Large intestine (tissue), 3 donors: ENCODE data around the gene CRKL. TPM values are rescaled to one million over a fixed set of nuclear protein-coding genes. Genes with fewer than 3 reads are reported as not detected.

Experiments used
- DNase-seq, 2 donors: peaks; one replicate each; pipeline versions ENCODE4 v3.0.0 to v3.0.0-alpha.2; 2013
- H3K27ac ChIP-seq: one replicate; pipeline ENCODE4 v1.5.1; 2013; ENCODE audit warnings: low read length
- H3K27me3 ChIP-seq: 2 replicates; pipeline ENCODE4 v1.6.1; 2013; ENCODE audit warnings: low read length; ENCODE audit not compliant: control insufficient read depth, insufficient read depth
- H3K36me3 ChIP-seq: 2 replicates; pipeline ENCODE4 v1.6.1; 2013; ENCODE audit warnings: low read length; ENCODE audit not compliant: control insufficient read depth, insufficient read depth
- H3K4me1 ChIP-seq: one replicate; pipeline ENCODE4 v1.6.1; 2013; ENCODE audit warnings: low read length; ENCODE audit not compliant: control insufficient read depth, insufficient read depth
- H3K4me3 ChIP-seq: one replicate; pipeline ENCODE4 v1.5.1; 2013; ENCODE audit warnings: low read length
- H3K9me3 ChIP-seq: one replicate; pipeline ENCODE4 v1.6.1; 2013; ENCODE audit warnings: mild to moderate bottlenecking, low read depth, low read length, moderate library complexity; ENCODE audit not compliant: control insufficient read depth
- WGBS: methylation state at CpG from one replicate; pipeline ENCODE4 v1.1.5; 2013; ENCODE audit warnings: low lambda C conversion rate; ENCODE audit not compliant: insufficient coverage; 5-methylcytosine and 5-hydroxymethylcytosine counted together
- polyA plus RNA-seq: library from polyadenylated mRNA; unstranded; fragments of 120-200 nt; gene quantifications from one replicate; pipeline ENCODE4 v1.2.1, GENCODE V29; 2013

CRKL gene
- polyA plus RNA-seq, 1 donor = 55.0 TPM

DNA sequence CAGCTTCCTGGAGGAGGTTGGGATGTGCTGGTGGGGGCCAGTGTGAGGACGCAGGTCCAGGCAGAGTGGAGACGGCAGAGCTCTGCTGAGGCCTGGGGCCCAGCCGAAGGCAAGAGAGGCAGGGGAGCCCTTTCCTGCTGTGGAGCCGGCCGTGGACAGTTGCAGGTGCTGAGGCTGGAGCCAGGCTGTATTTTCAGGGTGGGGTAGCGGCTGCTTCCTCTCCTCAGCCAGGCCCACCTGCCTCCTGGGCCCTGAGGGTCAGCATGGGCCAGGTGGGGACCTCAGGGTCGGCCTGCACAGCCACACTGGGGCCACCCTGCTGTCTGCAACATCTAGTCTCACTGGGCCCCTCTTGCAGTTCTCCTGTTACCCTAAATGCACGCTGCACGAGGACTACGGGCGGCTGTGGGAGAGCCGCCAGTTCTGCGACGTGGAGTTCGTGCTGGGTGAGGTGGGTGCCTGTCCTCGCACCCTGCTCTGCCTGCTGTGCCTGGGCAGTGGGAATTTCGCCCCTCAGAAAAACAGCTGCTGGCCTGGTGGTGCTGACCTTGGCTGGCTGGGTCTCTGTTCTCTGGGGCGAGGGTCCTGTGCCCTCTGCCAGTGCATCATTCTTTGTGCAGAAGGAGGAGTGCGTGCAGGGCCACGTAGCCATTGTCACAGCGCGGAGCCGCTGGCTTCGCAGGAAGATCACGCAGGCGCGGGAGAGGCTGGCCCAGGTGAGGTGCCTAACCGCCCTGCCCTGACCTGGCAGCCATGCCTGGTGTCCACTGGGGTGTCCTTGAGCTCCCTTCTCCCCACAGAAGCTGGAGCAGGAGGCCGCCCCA is 76.3 kb downstream of the CRKL start:
- H3K4me1 ChIP-seq = no peaks in the 10 kb centered on the region
- no peaks in the 10 kb centered on the region for H3K27me3 ChIP-seq
- WGBS = no CpG with 5 or more reads among the region's 29 CpGs
- H3K4me3 ChIP-seq = no peak overlapping the region
- H3K27ac ChIP-seq = no peak overlapping the region
- H3K36me3 ChIP-seq = peaks cover 76% of the 10 kb centered on the region
- DNase-seq = no peak
- no peaks in the 10 kb centered on the region for H3K9me3 ChIP-seq

DNA sequence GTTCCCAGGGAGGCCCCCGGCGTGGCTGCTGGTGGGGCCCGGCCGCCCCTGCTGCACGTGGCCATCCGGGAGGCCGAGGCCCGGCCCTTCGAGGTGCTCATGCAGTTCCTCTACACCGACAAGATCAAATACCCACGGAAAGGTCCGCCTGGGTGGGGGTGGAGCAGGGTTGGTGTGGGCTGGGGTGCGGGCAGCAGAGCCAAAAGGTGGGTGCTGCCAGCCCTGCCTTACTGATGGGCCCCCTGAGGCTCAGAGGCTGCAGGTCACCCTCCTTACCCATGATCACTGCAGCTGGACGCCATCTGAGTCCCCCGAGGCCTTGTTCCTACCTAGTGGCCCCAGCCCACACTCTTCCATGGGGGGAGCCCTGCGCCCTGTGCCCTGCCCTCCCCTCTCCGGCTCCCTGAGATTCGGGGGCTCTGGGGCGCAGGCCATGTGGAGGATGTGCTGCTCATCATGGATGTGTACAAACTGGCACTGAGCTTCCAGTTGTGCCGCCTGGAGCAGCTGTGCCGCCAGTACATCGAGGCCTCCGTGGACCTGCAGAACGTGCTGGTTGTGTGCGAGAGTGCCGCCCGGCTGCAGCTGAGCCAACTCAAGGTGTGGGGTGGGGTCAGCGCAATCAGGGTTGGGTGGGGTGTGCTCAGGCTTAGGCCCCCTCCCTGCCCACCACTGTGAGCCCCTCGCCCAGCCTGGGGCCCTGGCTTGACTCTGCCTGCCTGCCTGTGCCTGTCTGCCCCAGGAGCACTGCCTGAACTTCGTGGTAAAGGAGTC is 77.1 kb downstream of the CRKL start:
- Histone ChIP-seq H3K27ac (no peak overlapping the region), H3K4me1 (no peaks in the 10 kb centered on the region), H3K4me3 (no peak overlapping the region), H3K36me3 (peaks cover 78% of the 10 kb centered on the region), H3K9me3 (no peaks in the 10 kb centered on the region), H3K27me3 (no peaks in the 10 kb centered on the region)
- WGBS = no CpG with 5 or more reads among the region's 30 CpGs
- no peak for DNase-seq

DNA sequence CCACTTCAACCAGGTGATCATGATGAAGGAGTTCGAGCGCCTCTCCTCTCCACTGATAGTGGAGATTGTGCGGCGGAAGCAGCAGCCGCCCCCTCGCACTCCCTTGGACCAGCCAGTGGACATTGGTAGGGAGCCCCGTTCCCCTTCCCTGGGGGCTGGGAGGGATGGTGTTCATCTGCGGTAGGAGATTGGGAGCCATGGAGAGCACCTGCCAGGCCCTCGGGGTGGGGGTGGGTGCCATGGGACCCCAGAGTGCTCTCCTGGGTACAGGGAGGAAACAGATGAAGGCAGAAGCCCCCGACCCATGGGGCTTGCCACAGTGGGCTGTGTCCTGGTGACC is 77.7 kb downstream of the CRKL start:
- Histone ChIP-seq H3K36me3 (peaks cover 84% of the 10 kb centered on the region), H3K4me3 (no peak overlapping the region), H3K4me1 (peaks cover 1% of the 10 kb centered on the region), H3K27me3 (no peaks in the 10 kb centered on the region), H3K9me3 (no peaks in the 10 kb centered on the region), H3K27ac (no peak overlapping the region)
- WGBS = no CpG with 5 or more reads among the region's 10 CpGs
- no peak for DNase-seq

DNA sequence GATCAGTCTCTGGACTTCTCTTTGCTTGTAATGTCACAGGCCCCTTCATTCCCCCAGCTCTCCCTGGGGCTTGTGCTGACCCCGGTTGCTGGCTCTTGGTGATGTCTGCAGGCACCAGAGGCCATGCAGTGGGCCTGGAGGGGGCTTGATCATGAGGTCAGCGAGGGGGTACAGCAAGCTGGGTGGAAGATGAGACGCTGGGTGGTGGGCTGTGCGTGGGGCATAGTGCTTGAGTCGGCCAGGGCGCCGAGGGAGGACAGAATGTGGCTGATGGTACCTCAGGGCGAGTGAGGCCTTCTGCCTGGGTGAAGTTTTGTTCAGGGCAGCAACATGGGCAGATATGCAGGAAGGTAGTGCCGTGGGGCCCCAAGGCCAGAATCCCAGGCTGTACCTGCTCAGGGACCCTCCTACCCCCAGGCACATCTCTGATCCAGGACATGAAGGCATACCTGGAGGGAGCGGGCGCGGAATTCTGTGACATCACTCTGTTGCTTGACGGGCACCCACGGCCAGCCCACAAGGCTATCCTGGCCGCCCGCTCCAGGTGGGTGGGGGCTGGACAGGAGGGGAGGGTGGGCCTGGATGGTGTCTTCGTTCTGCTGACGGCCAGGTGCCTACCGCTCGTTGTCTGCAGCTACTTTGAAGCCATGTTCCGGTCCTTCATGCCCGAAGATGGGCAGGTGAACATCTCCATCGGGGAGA is 78.3 kb downstream of the CRKL start:
- H3K4me1 ChIP-seq = peaks cover 7% of the 10 kb centered on the region
- WGBS = no CpG with 5 or more reads among the region's 23 CpGs
- H3K27me3 ChIP-seq = no peaks in the 10 kb centered on the region
- H3K36me3 ChIP-seq = peaks cover 86% of the 10 kb centered on the region
- H3K4me3 ChIP-seq = no peak overlapping the region
- DNase-seq = no peak
- H3K27ac ChIP-seq = no peak overlapping the region
- H3K9me3 ChIP-seq = no peaks in the 10 kb centered on the region

DNA sequence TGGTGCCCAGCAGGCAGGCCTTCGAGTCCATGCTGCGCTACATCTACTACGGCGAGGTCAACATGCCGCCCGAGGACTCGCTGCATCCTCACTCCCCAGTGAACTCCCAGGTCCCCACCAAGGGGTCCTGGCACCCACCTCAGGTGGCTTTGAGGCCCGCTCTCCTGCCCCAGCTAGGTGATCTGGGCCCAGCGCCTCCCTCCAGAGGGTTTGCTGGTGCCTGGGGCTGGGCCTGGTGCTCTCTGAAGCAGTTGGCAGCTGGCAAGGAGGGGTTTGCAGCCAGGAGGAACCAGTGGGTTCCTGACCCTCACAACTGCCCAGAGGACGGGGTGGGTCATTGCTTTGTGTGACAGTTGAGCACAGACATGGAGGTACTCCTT is 78.8 kb downstream of the CRKL start:
- Histone ChIP-seq H3K4me3 (no peak overlapping the region), H3K36me3 (peaks cover 81% of the 10 kb centered on the region), H3K27ac (no peak overlapping the region), H3K27me3 (no peaks in the 10 kb centered on the region), H3K4me1 (peaks cover 11% of the 10 kb centered on the region), H3K9me3 (no peaks in the 10 kb centered on the region)
- no CpG with 5 or more reads among the region's 10 CpGs for WGBS
- no peak for DNase-seq

DNA sequence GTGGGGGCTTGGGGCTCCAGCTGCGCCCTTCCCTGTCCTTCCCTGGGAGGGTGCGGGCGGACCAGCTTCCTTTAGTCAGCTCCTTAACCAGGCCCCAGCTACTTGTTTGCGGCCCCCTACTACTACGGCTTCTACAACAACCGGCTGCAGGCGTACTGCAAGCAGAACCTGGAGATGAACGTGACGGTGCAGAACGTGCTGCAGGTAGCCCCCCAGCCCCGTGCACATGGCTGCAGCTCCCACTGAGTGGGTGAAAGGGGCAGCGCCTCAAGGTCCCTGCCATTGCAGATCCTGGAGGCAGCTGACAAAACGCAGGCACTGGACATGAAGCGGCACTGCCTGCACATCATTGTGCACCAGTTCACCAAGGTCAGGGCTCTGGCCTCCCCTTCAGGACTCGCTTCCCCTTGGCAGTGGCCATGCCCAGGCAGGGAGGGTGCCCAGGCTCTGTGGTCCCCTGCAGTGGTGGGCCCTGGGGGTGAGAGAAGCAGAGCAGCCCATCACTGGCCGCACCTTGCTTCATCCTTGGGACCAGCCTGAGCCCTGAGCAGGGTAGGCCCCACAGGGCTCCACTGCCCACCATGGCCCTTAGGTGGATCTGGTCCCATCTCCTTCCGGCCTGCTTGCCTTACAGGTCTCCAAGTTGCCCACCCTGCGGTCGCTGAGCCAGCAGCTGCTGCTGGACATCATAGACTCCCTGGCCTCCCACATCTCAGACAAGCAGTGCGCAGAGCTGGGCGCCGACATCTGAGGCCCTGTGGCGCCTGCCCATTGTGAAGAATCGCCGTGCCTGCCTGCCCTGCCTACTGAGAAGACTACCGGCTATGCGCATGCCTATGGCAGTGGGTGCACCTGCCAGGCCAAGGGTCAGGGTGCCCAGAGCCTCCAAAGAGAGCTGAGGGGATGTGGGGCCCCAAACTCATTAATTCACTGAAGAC is 79.7 kb downstream of the CRKL start:
- peaks cover 11% of the 10 kb centered on the region for H3K4me1 ChIP-seq
- H3K27me3 ChIP-seq = no peaks in the 10 kb centered on the region
- peaks cover 73% of the 10 kb centered on the region for H3K36me3 ChIP-seq
- WGBS = no CpG with 5 or more reads among the region's 27 CpGs
- no peaks in the 10 kb centered on the region for H3K9me3 ChIP-seq
- DNase-seq = no peak
- H3K4me3 ChIP-seq = no peak overlapping the region
- H3K27ac ChIP-seq = no peak overlapping the region

DNA sequence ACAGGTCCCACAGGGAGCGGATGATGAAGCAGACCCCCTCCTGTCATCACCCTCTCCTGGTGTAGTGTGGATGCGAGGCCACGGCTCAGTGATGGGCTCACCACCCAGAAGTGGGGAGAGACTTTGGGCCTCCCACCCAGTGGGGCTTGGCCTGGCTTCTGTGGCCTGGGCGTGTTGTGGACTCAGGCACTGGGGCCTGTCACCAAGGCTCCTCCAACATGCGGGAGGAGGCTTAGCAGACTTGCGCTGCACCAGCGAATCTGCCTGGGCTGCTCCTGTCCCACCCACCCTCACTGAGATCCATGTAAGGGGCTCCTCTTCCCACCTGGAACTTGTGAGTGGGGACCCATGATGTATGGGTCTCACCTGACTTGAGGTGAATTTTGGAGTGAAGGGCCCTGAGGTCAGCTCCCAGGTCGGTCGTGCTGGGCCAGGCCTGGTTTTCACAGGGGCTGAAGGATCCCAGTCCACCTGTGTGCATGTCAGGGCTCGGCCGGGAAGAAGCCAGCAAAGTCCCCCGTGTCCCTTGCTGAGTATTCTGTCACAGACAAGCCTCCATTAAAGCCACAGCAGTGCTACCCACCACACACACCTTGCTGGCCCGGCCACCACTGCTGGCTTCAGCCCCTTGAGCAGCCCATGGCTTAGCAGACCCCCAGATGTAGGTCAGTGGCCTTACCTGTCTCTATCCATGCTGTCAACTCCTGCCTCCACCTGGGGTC is 80.5 kb downstream of the CRKL start:
- DNase-seq = no peak
- no peaks in the 10 kb centered on the region for H3K9me3 ChIP-seq
- no peaks in the 10 kb centered on the region for H3K27me3 ChIP-seq
- H3K27ac ChIP-seq = no peak overlapping the region
- H3K4me3 ChIP-seq = no peak overlapping the region
- WGBS = no CpG with 5 or more reads among the region's 13 CpGs
- H3K4me1 ChIP-seq = peaks cover 11% of the 10 kb centered on the region
- H3K36me3 ChIP-seq = peaks cover 65% of the 10 kb centered on the region

DNA sequence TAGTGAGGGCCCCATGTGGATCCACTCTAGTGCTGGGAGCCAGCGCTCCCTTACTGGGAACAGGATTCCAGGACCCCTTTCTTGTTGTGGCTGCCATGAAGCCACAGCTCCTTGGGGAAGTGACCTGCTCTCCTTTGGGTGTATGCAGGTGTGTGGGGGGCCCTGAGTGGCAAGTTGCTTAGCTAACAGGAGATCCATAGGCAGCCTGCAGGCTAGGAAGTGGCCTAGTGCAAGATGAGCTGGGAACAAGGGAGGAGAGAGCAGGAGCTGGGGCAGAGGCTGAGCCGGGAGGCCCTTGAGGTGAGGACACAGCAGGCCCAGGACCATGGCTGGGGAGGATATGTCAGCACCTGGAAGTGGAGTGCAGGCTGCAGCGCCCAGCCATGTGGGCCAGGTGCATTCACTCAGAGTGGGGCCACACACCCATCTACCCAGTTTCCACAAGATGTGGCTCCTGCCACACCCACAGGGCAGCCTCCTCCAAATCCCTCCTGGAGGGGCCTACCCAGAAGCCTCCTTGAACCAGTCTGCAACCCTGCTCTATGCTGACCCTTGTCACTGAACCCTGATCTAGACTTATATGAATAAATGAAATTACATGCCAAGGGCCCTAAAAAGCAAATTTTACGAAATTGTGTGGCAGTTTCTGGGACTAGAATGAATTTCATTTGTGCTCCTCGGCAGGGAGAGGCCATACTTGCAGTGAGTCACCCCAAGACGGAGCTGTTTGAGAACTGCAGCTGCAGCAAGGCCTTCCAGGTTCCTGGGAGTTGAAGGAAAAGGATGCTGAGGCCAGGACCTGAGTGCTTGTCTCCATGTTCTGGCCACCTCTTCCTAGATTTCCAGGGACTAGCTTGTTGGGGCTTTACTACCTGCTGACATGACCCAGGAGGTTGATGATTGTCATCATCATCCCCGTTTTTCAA is 81.5 kb downstream of the CRKL start:
- H3K36me3 ChIP-seq = peaks cover 58% of the 10 kb centered on the region
- DNase-seq = no peak
- no CpG with 5 or more reads among the region's 7 CpGs for WGBS

More for the DNA sequence above, 81.5 kb downstream of the CRKL start:
- H3K27ac ChIP-seq = no peak overlapping the region
- no peaks in the 10 kb centered on the region for H3K27me3 ChIP-seq
- H3K4me3 ChIP-seq = no peak overlapping the region
- peaks cover 18% of the 10 kb centered on the region for H3K4me1 ChIP-seq
- no peaks in the 10 kb centered on the region for H3K9me3 ChIP-seq
